DMS79 treated with DMSO at 0.1 percent for 48 hours (cell line): ENCODE measurements around the gene DOCK3.
"Not testable (repeated sequence)": the region's sequence is repeated elsewhere in the genome, so short reads cannot be mapped to it uniquely, and the experiment has no call there.

Experiments
- DNase-seq: peaks from one replicate; lab custom pipeline; 2025; lab: John Stamatoyannopoulos, UW

DOCK3 gene

GRCh38 chr3:51099794-51100535, 425.2 kb downstream of the DOCK3 start:
- no peak for DNase-seq

GRCh38 chr3:51100536-51100851, 425.8 kb downstream of the DOCK3 start:
- DNase-seq, result no peak

- no peak for DNase-seq
Measured at GRCh38 chr3:51102396-51102795, 427.7 kb downstream of the DOCK3 start.

GRCh38 chr3:51106242-51106876, 431.6 kb downstream of the DOCK3 start:
- no peak for DNase-seq

GRCh38 chr3:51110586-51110985, 435.9 kb downstream of the DOCK3 start:
- DNase-seq, result no peak

- no peak for DNase-seq
Measured at GRCh38 chr3:51122944-51123343, 448.2 kb downstream of the DOCK3 start.

- DNase-seq, result no peak
Measured at GRCh38 chr3:51123531-51123930, 448.8 kb downstream of the DOCK3 start.

- DNase-seq, result not testable (repeated sequence)
Measured at GRCh38 chr3:51131607-51132006, 456.9 kb downstream of the DOCK3 start.

GRCh38 chr3:51137715-51138114, 463.0 kb downstream of the DOCK3 start:
- no peak for DNase-seq

GRCh38 chr3:51139616-51140015, 464.9 kb downstream of the DOCK3 start:
- DNase-seq, result no peak

- DNase-seq, result no peak
Measured at GRCh38 chr3:51141573-51141972, 466.8 kb downstream of the DOCK3 start.

- DNase-seq, result no peak
Measured at GRCh38 chr3:51145811-51146585, 471.3 kb downstream of the DOCK3 start.

- no peak for DNase-seq
Measured at GRCh38 chr3:51146781-51147180, 472.1 kb downstream of the DOCK3 start.

GRCh38 chr3:51156147-51156546, 481.4 kb downstream of the DOCK3 start:
- DNase-seq, result no peak

- DNase-seq, result no peak
Measured at GRCh38 chr3:51163051-51163450, 488.3 kb downstream of the DOCK3 start.

- DNase-seq, result no peak
Measured at GRCh38 chr3:51173518-51174271, 499.0 kb downstream of the DOCK3 start.

- no peak for DNase-seq
Measured at GRCh38 chr3:51176923-51177322, 502.2 kb downstream of the DOCK3 start.

GRCh38 chr3:51186446-51186845, 511.7 kb downstream of the DOCK3 start:
- not testable (repeated sequence) for DNase-seq

- DNase-seq, result no peak
Measured at GRCh38 chr3:51190199-51190598, 515.5 kb downstream of the DOCK3 start.

- DNase-seq, result no peak
Measured at GRCh38 chr3:51190827-51191226, 516.1 kb downstream of the DOCK3 start.

- DNase-seq, result no peak
Measured at GRCh38 chr3:51191768-51192167, 517.0 kb downstream of the DOCK3 start.

GRCh38 chr3:51198477-51198876, 523.8 kb downstream of the DOCK3 start:
- DNase-seq, result no peak
